Panc1 (cell line): ENCODE measurements around the gene DRAM1. TPM values are rescaled to one million over a fixed set of nuclear protein-coding genes. Genes with fewer than 3 reads are reported as not detected.

Source experiments
- ATAC-seq: fragments of 200-7000 bp; cut with Tn5 transposase; 2 replicates; pipeline ENCODE4 v1.9.1; 2020; ENCODE audit warnings: mild to moderate bottlenecking, moderate library complexity
- BruUV-seq: library from RNA; stranded (reverse); fragments of 400-500 nt; replicated peaks from 2 replicates; lab custom pipeline; 2021; lab: Mats Ljungman, UMichigan
- CTCF ChIA-PET: fragments of 300-600 bp; sonication (Branson Sonifier 250); formaldehyde crosslinking; loops from one replicate; lab custom pipeline; 2022; ENCODE audit warnings: antibody characterized with exemption; lab: Charles Lee
- POLR2A ChIA-PET: fragments of 300-600 bp; sonication (Branson Sonifier 250); formaldehyde crosslinking; loops from one replicate; lab custom pipeline; 2022; ENCODE audit warnings: antibody characterized with exemption; lab: Charles Lee
- DNase-seq: peaks from one replicate; pipeline ENCODE4 v3.0.0-alpha.2; 2010; ENCODE audit warnings: low read depth, low spot score
- H3K27ac ChIP-seq: 2 replicates; pipeline ENCODE4 v1.5.1; 2011; ENCODE audit warnings: mild to moderate bottlenecking, low read length, inconsistent platforms
- H3K27me3 ChIP-seq: fragments of 200-500 bp; sonication (Bioruptor generic); 2 replicates; pipeline ENCODE4 v1.6.0; 2014; ENCODE audit warnings: low read length, inconsistent platforms; ENCODE audit not compliant: control insufficient read depth, insufficient read depth
- H3K36me3 ChIP-seq: fragments of 200-500 bp; sonication (Bioruptor generic); 2 replicates; pipeline ENCODE4 v1.5.1; 2014; ENCODE audit warnings: inconsistent platforms, mild to moderate bottlenecking, low read length, moderate library complexity; ENCODE audit not compliant: control insufficient read depth, insufficient read depth
- H3K4me1 ChIP-seq: 2 replicates; pipeline ENCODE4 v1.5.1; 2011; ENCODE audit warnings: inconsistent platforms, mild to moderate bottlenecking, low read length, moderate library complexity; ENCODE audit not compliant: control insufficient read depth, insufficient read depth
- H3K4me3 ChIP-seq, 2 experiments: 2 replicates each; pipeline ENCODE4 v1.5.1; 2011 to 2012; ENCODE audit warnings: low read depth in 2 of 2, low read length in 2 of 2, mild to moderate bottlenecking in 2 of 2, inconsistent platforms in 1 of 2, moderate library complexity in 1 of 2
- H3K9me3 ChIP-seq: fragments of 200-500 bp; sonication (Bioruptor generic); 2 replicates; pipeline ENCODE4 v1.5.1; 2014; ENCODE audit warnings: low read depth, mild to moderate bottlenecking, inconsistent platforms, low read length, moderate library complexity; ENCODE audit not compliant: control insufficient read depth, insufficient read depth
- POLR2AphosphoS5 ChIP-seq: IDR thresholded peaks from 2 replicates; pipeline ENCODE4 v1.6.1; 2012; ENCODE audit warnings: mild to moderate bottlenecking, low read depth, low read length, moderate library complexity
- SIN3A ChIP-seq: IDR thresholded peaks from 2 replicates; pipeline ENCODE4 v1.6.1; 2012; ENCODE audit warnings: low read depth, mild to moderate bottlenecking, low read length, moderate library complexity, borderline replicate concordance; ENCODE audit not compliant: insufficient read depth
- TCF7L2 ChIP-seq: IDR thresholded peaks from 2 replicates; pipeline ENCODE4 v1.6.1; 2011; ENCODE audit warnings: mild to moderate bottlenecking, low read depth, low read length, inconsistent platforms
- in situ Hi-C: cut with HindIII; loops from 2 replicates; pipeline ENCODE4 v1.10.0; 2016; ENCODE audit warnings: low sequenced_read_pairs, low pct_unique_long_range_greater_than_20kb
- intact Hi-C: fragments of 100-400 bp; cut with micrococcal nuclease; formaldehyde crosslinking; loops from one replicate; pipeline ENCODE4 v1.10.0; 2022; ENCODE audit not compliant: unreplicated experiment
- total RNA-seq: library from RNA; stranded (reverse); gene quantifications from one replicate; pipeline ENCODE4 v1.2.1, GENCODE V29; 2021; ENCODE audit not compliant: unreplicated experiment
- TF ChIP-seq, protein P1 (sequence below): fragments of 450-650 bp; IDR thresholded peaks from 2 replicates; pipeline ENCODE4 v1.5.1; 2017; ENCODE audit warnings: mild to moderate bottlenecking
- TF ChIP-seq, protein P2 (sequence below), 2 experiments: IDR thresholded peaks; 2 replicates each; pipeline ENCODE4 v1.6.1; 2011 to 2012; ENCODE audit warnings: low read depth in 2 of 2, control low read depth in 1 of 2, low read length in 1 of 2, mild to moderate bottlenecking in 1 of 2, moderate library complexity in 1 of 2; ENCODE audit not compliant: insufficient read depth in 1 of 2

Gene DRAM1
- total RNA-seq, 1 experiment from 2014 or later = 19.2 TPM

DNA sequence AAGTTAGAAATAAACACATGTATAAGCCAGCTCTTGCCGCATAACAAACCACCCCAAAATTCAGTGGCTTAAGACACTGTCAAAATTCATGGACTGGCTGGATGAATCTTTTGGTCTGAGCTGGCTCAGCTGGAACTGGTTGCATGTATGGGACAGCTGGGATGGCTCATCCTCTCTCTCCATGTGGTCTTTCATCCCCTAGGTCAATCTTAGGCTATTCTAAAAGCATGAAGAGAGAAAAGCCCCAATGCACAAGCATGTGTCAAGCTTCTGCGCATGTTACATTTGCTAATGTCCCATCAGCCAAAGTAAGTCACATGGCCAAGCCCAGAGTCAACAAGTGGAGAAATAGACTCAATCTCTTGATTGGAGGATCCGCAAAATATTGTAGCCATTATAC is 71.0 kb downstream of the DRAM1 start:
- no peaks in the 10 kb centered on the region for H3K9me3 ChIP-seq
- in situ Hi-C loops (no loop called here), intact Hi-C loops (loop anchor here (10.0 kb wide), 1 partner anchor 536 kb away; the partner anchor contains the start of gene IGF1)
- ChIA-PET CTCF (no interaction called here), POLR2A (interaction anchor here (0.5 kb wide), 1 partner anchor 12 kb away, joined by 3 read pairs; no protein-coding TSS in a partner anchor)
- no peaks in the 10 kb centered on the region for H3K36me3 ChIP-seq
- H3K4me1 ChIP-seq = 0 out of 2 replicates have a peak, but pooled peaks cover 2% of the 10 kb centered on the region
- no peak overlapping the region for H3K27ac ChIP-seq
- no peak for ATAC-seq
- no TSS peak for BruUV-seq
- DNase-seq = no peak
- TF ChIP-seq TCF7L2 = no peak
- TF ChIP-seq, protein P1, sequence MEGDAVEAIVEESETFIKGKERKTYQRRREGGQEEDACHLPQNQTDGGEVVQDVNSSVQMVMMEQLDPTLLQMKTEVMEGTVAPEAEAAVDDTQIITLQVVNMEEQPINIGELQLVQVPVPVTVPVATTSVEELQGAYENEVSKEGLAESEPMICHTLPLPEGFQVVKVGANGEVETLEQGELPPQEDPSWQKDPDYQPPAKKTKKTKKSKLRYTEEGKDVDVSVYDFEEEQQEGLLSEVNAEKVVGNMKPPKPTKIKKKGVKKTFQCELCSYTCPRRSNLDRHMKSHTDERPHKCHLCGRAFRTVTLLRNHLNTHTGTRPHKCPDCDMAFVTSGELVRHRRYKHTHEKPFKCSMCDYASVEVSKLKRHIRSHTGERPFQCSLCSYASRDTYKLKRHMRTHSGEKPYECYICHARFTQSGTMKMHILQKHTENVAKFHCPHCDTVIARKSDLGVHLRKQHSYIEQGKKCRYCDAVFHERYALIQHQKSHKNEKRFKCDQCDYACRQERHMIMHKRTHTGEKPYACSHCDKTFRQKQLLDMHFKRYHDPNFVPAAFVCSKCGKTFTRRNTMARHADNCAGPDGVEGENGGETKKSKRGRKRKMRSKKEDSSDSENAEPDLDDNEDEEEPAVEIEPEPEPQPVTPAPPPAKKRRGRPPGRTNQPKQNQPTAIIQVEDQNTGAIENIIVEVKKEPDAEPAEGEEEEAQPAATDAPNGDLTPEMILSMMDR = no peak
- no peak for TF ChIP-seq SIN3A
- TF ChIP-seq, protein P2, sequence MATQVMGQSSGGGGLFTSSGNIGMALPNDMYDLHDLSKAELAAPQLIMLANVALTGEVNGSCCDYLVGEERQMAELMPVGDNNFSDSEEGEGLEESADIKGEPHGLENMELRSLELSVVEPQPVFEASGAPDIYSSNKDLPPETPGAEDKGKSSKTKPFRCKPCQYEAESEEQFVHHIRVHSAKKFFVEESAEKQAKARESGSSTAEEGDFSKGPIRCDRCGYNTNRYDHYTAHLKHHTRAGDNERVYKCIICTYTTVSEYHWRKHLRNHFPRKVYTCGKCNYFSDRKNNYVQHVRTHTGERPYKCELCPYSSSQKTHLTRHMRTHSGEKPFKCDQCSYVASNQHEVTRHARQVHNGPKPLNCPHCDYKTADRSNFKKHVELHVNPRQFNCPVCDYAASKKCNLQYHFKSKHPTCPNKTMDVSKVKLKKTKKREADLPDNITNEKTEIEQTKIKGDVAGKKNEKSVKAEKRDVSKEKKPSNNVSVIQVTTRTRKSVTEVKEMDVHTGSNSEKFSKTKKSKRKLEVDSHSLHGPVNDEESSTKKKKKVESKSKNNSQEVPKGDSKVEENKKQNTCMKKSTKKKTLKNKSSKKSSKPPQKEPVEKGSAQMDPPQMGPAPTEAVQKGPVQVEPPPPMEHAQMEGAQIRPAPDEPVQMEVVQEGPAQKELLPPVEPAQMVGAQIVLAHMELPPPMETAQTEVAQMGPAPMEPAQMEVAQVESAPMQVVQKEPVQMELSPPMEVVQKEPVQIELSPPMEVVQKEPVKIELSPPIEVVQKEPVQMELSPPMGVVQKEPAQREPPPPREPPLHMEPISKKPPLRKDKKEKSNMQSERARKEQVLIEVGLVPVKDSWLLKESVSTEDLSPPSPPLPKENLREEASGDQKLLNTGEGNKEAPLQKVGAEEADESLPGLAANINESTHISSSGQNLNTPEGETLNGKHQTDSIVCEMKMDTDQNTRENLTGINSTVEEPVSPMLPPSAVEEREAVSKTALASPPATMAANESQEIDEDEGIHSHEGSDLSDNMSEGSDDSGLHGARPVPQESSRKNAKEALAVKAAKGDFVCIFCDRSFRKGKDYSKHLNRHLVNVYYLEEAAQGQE (IDR thresholded peaks at IDR 0.05; ENCODE audit: insufficient read depth in 1 of 2, low read depth in 2 of 2, low read length in 1 of 2) = no peak
- TF ChIP-seq POLR2AphosphoS5 = no peak
- no peak overlapping the region for H3K4me3 ChIP-seq
- no peaks in the 10 kb centered on the region for H3K27me3 ChIP-seq

DNA sequence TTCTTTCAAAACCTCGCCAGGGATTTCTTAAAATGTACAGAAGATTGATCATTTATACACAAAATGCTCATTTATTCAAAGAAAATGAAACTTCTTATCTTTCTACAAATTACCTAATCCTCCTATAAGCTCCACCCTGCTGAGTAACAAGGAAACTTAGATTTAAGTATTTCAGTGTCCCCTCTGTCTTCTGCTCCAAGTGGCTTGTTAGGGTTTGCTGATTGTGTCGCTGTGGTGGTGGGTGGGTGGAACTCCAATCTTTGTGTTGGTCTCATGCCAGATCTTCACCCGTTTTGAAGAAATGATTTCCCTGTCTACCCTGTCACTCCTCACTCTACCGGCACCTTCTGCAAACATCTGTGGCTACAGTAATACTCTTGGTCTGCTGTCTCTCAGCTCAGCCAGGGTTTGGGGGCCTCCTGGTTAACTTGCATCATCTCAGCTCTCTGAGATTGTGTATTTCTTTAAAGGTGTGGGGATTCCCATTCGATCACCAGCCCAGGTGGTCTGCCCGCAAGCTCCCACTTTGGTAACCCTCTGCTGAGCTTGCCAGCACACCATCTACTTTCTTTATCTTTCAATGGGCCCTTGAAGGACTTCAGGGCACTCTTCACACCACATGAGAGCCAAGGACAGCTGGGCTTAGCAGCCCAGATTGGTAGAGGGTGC is 73.8 kb downstream of the DRAM1 start:
- no TSS peak for BruUV-seq
- ChIA-PET POLR2A (no interaction called here), CTCF (no interaction called here)
- intact Hi-C loops (no loop called here), in situ Hi-C loops (no loop called here)
- Histone ChIP-seq H3K27ac (no peak overlapping the region), H3K36me3 (no peaks in the 10 kb centered on the region), H3K4me1 (no peaks in the 10 kb centered on the region), H3K4me3 (no peak overlapping the region), H3K27me3 (no peaks in the 10 kb centered on the region), H3K9me3 (no peaks in the 10 kb centered on the region)
- DNase-seq = no peak
- no peak for ATAC-seq
- TF ChIP-seq, protein P1 = no peak
- TF ChIP-seq, protein P2 (IDR thresholded peaks at IDR 0.05; ENCODE audit: insufficient read depth in 1 of 2, low read depth in 2 of 2, low read length in 1 of 2) = no peak
- TF ChIP-seq TCF7L2 (no peak), POLR2AphosphoS5 (no peak), SIN3A (no peak)
